SKM-1 (cell line): Measurements from ENCODE around the gene PHF21B.
"Not testable (repeated sequence)": the region's sequence is repeated elsewhere in the genome, so short reads cannot be mapped to it uniquely, and the experiment has no call there.

Experiments used
- DNase-seq: peaks from one replicate; lab custom pipeline; 2025; ENCODE audit not compliant: unreplicated experiment; lab: John Stamatoyannopoulos, UW

PHF21B gene

DNA sequence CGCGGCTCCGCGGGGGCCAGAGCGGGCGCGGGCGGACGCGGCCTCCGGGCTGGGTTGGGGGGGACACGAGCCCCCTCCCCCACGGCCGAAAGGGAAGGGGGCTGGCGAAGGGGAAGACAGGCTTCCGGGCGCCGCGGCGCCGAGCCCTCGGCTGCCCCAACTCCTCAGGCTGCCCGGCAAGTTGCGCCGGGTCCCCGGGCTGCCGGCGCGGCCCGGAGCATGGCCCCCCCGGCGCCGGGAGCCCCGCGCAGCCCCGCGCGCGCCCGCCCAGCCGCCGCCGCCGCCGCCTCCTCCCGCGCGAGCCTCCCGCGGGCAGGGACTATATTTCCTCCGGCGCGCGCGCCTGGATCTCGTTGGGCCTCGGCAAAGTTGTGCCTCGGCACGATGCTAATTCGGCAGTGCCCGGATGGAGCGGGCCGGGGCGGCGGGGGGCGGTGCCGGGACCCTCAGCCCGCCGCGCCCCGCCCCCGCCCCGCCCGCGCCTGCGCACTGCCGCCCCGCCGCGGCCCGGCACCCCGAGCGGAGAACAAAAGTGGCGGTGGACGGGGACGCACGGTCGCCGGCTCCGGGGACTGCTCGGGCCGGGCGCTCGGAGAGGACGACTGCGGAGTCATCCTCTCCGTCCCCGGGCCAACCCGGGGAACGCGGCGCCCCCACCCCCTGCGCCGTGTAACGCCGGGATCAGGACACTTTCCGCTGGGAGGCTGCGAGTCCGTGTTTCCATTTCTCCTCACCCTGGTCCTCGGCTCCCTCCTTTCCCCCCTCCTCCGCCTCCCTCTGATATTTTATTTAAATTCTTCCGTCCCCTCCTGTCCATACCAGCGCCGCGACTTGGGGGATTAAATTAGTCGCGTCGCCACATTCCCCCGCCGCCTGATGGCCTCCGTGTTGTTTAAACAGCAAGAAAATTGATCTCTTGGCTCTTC lies at the start of gene PHF21B:
PHF21B (minus strand) TSS at position 400 of the 926 bp plus-strand sequence. CDS start 456 bp downstream, outside the sequence.
- DNase-seq = no peak

DNA sequence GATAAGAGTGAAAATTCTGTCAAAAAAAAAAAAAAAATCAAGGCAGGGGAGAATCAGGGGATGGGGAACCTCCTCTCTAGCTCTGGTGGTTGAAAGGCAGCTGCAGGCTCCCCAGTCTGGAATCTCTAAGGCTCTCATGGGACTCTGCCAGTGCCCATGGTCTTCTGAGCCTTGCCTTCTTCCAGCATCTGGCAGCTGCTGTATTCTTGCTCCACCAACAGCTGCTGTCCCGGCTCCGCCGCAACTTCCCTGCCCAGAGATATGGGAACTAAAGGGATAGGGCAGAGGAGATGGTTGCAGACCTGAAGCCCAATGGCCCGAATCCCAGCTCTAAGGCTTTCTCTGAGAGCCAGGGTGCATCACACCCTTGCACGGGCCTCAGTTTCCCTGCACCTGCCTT lies 49.5 kb upstream of the PHF21B start:
- no peak for DNase-seq

- DNase-seq = no peak
Observed at GRCh38 chr22:45058622-45058912, 48.8 kb upstream of the PHF21B start.

GRCh38 chr22:45055936-45056335 lies 46.1 kb upstream of the PHF21B start:
- no peak for DNase-seq

DNA sequence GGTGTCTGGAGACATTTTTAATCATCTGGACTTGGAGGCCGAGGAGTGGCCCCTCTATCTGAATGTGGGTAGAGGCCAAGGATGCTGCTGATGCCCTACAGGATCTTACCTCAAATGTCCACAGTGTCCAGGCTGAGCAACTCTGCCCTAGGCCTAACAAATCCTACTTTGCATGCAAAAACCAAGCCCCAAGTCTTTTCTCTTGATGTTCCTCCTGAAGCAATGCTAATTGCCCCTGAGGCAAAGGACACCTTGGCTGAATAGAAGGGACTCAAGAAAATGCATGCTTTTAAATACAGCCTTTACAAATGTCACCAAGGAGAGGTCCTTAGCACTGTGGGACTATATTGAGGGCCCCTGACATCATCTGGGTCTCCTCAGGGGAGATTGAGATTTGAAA lies 43.8 kb upstream of the PHF21B start:
- no peak for DNase-seq

DNA sequence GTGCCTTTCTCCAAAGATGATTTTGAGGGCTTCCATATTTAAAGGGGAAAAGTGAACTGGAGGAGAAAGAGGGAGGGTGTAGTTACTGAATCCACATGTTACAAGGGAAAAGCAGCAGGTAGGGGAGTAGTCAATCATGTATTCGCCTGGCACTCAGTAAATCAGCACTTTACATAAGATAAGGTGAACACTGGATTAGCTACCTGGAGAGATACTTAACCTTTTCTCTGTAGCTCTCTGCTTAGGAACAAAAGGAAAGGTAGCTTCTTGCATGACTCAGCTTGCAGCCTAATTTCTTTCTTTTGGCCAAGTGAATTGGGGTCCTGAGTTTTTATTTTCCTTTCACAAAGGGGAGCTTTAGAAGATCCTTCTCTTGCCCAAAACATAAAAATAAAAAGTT lies 43.3 kb upstream of the PHF21B start:
- no peak for DNase-seq

DNA sequence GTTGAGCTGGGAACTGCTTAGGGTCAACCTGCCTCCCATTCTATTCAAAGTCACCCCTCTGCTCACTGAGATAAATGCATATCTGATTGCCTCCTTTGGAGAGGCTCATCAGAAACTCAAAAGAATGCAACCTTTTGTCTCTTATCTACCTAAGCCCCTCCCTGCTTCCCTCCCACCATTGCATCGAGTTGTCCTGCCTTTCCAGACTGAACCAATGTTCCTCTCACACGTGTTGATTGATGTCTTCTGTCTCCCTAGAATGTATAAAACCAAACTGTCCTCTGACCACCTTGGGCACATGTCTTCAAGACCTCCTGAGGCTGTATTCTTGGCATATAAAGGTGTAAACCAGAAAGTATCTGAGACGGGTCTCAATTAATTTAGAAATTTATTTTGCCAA lies 42.9 kb upstream of the PHF21B start:
- DNase-seq = not testable (repeated sequence)

- no peak for DNase-seq
Observed at GRCh38 chr22:45051946-45052345, 42.1 kb upstream of the PHF21B start.

DNA sequence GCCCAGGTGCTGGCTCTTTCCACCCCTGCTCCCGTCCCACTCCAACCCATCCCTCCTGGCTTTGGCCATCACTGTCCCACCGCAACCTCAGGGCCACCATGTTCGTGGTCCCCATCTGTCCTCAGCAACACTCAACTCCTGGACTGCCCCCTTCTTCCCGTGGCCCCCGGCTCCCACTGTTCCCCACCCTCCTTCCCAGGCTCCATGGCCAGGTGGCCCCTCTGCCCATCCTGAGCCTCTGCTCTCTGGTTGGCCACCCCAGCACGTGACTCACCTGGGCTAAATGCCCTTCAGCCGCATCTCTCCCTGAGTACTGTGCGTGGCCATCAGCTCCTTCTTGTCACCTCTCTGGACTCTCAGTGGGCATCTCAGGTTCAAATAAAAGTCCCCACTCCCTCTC lies 41.6 kb upstream of the PHF21B start:
- no peak for DNase-seq

DNA sequence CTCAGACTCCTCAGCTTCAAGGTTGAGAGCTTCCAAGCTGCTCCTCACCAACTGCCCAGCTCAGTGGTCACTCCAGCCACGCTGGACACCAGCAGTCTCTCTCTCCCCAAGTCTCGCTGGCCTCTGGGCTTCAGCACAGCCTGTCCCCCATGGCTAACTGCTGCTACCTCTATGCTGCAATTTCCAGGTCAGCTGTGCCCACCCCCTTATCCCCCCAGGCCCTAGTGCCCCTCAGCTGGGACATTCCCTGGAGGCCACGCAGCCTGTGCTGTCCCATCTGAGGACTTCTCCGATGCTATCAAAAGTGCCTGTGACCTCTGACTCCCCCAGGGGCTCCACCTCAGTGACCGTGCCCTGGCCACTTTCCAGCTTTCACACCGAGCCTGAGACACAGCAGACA lies 37.5 kb upstream of the PHF21B start:
- no peak for DNase-seq

DNA sequence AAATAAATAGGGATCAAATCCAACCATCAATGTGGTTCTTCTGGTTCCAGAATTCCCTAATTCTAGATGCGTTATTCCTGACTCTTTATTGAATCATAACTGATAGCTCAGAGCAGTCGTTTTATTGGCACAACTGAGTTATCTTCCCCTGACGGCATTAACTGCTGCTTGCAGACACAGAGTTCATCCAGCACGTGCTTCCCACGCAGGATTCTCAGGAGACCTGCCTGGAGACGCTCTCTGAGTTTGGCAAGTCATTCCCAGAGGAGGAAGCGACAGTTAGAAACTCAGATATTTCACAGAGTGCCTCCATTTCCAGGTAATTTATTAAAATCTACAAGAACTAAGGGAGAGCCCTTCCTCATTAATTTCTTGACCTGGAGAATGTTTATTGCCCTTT lies 35.4 kb upstream of the PHF21B start:
- DNase-seq = no peak

- no peak for DNase-seq
Observed at GRCh38 chr22:45042263-45042662, 32.5 kb upstream of the PHF21B start.

GRCh38 chr22:45039133-45039532 lies 29.3 kb upstream of the PHF21B start:
- DNase-seq = no peak

GRCh38 chr22:45036154-45036553 lies 26.3 kb upstream of the PHF21B start:
- DNase-seq = no peak

DNA sequence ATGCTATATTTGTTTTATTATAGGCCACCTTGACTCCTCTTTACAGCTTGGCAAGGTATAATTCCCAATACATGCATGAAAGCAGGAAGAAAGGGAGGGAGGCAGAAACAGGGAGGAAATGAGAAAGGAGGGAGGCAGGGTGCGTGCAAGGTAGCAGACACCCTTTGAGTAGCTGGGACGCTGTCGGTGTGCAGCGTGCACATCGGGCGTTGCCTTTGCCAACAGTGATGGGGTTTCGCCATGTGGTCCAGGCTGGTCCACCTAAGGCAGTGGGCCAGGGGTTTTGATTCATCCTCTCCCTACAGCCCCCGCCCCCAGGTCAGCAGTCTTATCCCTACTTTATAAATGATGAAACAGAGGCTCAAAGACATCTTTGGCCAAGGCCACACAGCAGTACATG lies 25.0 kb upstream of the PHF21B start:
- DNase-seq = no peak

DNA sequence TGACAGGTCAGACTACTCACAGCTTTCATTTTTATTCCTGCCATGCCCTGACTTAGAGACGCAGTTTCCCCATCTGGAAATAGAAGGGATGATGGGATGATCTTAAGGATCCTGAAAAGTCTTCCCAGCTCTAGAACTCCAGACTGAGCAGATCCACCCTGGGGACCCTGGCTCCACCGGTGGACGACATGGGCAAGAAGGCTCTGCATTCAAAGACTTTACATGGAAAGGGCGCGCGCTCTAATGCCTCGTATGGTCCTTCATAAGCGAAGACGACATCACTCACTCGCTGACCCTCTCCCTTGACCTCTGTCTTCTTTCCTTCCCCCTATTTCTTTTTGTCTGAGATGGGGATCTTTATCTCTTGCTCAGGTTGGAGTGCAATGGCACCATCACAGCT lies 24.4 kb upstream of the PHF21B start:
- no peak for DNase-seq

DNA sequence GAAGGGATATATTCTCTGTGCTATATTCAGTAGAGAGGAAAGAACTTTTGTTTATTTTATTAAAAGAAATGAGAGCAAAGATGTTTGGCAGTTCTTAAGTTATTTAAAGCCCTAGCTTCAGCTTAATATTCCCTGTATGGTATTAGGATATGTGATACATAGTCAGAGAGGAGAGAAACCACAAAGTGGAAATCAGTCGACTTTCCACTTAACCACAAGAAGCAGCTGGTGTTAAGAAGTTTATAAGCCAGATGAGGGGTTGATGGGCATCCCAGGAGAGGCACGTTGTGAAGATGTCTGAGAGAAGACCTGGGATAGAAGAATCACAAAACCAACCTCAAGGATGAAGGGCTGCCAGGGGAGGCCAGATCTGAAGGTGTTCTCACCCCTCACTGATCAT lies 23.3 kb upstream of the PHF21B start:
- no peak for DNase-seq

GRCh38 chr22:45031629-45032403 lies 22.0 kb upstream of the PHF21B start:
- DNase-seq = no peak

- DNase-seq = no peak
Observed at GRCh38 chr22:45029501-45029900, 19.7 kb upstream of the PHF21B start.

DNA sequence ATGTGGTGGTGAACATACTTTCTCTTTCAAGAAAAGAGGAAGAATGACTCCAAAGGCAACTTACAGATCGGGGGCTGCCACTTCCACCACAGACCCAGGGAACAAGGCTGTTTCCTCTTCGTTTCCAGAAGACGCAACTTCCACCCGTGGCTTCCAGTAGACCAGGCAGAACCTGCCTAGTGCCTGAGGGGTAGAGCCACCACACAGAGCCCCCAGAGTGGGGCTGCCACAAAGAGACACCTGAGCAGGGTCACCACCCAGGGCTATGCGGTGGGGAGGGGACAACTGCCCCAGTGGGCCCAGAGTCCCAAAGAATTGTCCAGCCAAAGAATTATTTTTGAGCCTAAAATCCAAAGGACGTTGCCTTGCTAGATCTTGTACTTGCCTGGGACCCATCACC lies 16.7 kb upstream of the PHF21B start:
- DNase-seq = no peak

DNA sequence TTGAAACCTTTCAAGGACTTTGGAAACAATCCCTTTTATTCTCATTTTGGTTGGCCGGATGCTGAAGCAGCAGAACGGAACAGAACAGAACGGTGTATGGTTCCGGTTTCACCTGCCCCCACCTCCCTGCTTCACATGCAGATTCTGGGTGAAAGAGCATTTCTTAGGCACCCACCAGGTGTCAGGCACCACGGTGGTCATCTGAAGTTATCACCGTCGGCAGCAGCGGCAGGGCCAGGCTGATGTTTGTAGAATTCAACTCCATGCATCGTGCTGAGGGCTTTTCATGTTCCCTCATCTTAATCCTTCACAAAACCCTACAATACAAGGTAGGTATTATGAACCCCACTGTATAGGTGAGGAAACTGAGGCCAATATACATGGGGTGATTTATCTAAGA lies 13.6 kb upstream of the PHF21B start:
- no peak for DNase-seq

DNA sequence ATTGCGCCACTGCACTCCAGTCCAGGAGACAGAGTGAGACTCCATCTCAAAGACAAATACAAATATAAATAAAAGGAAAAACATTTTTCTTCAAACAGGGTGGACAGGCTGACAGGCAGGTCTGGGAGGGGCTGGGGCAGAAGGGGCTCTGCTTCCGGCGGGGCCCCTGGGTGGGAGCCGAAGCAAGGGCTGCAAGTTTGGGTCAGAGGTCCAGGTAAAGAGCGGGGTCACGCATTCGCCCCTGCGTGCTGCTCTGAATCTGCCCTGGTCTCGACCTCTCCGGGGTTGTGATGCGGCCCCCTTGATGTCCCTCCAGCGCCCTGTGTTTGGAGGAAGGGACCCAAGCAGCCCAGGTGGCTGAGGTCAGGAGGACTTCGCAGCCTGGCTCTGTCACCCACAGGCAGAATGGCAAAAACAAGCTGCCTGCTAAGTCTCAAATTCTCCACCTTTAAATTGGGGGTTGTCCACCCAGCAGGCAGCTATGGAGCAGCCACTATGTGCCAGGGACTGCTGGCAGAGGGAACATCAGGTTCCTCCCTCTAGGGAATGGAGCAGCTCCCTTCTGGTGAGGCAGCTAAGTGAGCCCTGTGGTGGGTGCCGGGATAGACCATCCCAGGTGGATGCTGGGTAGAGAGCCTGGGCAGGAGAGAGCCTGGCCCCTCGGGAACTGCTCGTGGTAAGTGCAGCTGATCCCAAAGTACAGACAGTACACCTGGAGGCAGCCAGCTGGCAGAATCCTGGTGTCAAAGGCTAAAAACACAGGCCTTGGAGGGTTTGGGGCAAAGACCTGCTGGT lies 10.3 kb upstream of the PHF21B start:
- no peak for DNase-seq
